ENCODE results near the gene SPATS2. TPM values are rescaled to one million over a fixed set of nuclear protein-coding genes. Genes with fewer than 3 reads are reported as not detected.

Gene SPATS2
- total and polyA plus RNA-seq, 2 donors from 2014 or later = 10.0 to 23.7 TPM

DNA sequence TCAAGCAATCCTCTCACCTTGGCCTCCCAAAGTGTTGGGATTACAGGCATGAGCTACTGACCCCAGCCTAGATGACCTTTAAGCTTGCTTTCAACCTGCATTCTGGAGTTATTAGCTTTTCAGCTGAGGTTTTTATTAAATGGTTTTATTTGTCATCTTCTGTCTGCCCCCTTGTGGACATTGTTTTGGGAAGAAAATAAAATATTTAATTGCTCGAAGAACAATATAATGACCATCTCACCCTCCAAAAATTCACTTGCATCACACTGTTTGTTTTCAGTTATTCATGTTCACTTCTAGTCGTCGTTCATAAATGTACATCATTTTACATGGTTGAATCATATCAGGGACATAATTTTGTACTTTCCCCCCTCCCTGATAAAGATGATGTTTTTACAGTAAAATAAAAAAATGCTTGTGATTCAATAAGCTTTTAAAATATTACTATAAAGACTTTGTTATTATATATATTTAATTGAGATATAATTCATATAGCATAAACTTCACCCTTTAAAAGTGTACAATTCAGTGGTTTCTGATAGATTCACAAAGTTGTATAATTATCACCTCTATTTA is 10.1 kb upstream of the SPATS2 start:
- TF ChIP-seq, protein P1, sequence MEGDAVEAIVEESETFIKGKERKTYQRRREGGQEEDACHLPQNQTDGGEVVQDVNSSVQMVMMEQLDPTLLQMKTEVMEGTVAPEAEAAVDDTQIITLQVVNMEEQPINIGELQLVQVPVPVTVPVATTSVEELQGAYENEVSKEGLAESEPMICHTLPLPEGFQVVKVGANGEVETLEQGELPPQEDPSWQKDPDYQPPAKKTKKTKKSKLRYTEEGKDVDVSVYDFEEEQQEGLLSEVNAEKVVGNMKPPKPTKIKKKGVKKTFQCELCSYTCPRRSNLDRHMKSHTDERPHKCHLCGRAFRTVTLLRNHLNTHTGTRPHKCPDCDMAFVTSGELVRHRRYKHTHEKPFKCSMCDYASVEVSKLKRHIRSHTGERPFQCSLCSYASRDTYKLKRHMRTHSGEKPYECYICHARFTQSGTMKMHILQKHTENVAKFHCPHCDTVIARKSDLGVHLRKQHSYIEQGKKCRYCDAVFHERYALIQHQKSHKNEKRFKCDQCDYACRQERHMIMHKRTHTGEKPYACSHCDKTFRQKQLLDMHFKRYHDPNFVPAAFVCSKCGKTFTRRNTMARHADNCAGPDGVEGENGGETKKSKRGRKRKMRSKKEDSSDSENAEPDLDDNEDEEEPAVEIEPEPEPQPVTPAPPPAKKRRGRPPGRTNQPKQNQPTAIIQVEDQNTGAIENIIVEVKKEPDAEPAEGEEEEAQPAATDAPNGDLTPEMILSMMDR (IDR thresholded peaks at IDR 0.05; ENCODE audit: borderline replicate concordance, extremely low read depth, insufficient read depth) = peak; percentile 33
- Histone ChIP-seq H3K4me1 (ENCODE audit: control insufficient read depth in 2 of 3, insufficient read depth in 2 of 3, low read depth in 1 of 3, low read length in 3 of 3) (no peaks in the 10 kb centered on the region), H3K27me3 (ENCODE audit: control insufficient read depth, insufficient read depth, low read length) (no peaks in the 10 kb centered on the region), H3K9me3 (ENCODE audit: control insufficient read depth in 2 of 3, insufficient read depth in 1 of 3, low read length in 3 of 3) (no peaks in the 10 kb centered on the region), H3K4me3 (ENCODE audit: low read length in 3 of 3) (no peak overlapping the region), H3K9ac (ENCODE audit: low read length in 3 of 3) (no peak overlapping the region), H3K36me3 (ENCODE audit: control insufficient read depth in 2 of 3, insufficient read depth in 3 of 3, low read length in 3 of 3) (no peaks in the 10 kb centered on the region), H3K27ac (ENCODE audit: low read depth in 2 of 2, low read length in 2 of 2) (no peak overlapping the region)
- intact Hi-C loops (cut with DNase I) = loop anchor here (5.0 kb wide), 1 partner anchor 155 kb away; no protein-coding TSS in a partner anchor
- FAIRE-seq = no peak
- peak in 1 of 5 donors; percentile 73 for DNase-seq

DNA sequence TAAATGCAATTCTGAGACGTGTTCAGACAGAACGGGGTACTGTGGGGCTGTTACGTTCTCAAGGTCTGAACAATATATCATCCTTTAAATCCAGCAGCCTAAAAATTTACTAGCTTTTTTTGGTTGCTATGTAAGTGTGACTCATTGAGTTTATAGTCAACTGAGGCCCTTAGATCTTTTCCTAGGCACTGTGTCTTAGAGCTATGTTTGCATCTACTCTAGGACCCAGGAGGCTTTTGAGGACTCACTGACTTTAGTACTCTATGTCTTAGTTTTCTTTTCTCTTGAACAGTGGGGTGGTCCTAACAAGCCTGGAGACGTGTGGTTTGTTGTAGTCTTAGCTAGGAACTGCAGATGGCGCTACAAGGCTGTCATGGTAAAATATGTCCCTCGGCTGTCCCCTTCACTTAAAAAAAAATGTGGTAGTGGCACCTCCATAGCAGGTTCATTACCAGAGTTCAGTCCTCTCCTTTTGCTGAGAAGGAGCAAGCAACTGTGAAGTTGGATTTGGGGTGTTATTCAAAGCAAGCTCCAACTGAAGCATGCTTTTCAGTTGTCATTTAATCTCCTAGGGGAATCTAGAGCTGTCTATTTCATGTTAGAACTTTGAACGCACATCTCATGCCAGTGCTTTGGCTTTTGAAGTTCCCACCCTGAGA is 8.7 kb upstream of the SPATS2 start:
- Histone ChIP-seq H3K9ac (ENCODE audit: low read length in 3 of 3) (no peak overlapping the region), H3K4me1 (ENCODE audit: control insufficient read depth in 2 of 3, insufficient read depth in 2 of 3, low read depth in 1 of 3, low read length in 3 of 3) (no peaks in the 10 kb centered on the region), H3K36me3 (ENCODE audit: control insufficient read depth in 2 of 3, insufficient read depth in 3 of 3, low read length in 3 of 3) (no peaks in the 10 kb centered on the region), H3K4me3 (ENCODE audit: low read length in 3 of 3) (no peak overlapping the region), H3K27ac (ENCODE audit: low read depth in 2 of 2, low read length in 2 of 2) (no peak overlapping the region), H3K27me3 (ENCODE audit: control insufficient read depth, insufficient read depth, low read length) (no peaks in the 10 kb centered on the region), H3K9me3 (ENCODE audit: control insufficient read depth in 2 of 3, insufficient read depth in 1 of 3, low read length in 3 of 3) (no peaks in the 10 kb centered on the region)
- TF ChIP-seq, protein P1 (IDR thresholded peaks at IDR 0.05; ENCODE audit: borderline replicate concordance, extremely low read depth, insufficient read depth) = peak; percentile 85
- FAIRE-seq (no peak), DNase-seq (peak in 3 of 5 donors; percentile 73 to 91 (median 89))
- intact Hi-C loops (cut with DNase I) = loop anchor here (5.0 kb wide), 1 partner anchor 154 kb away; no protein-coding TSS in a partner anchor

DNA sequence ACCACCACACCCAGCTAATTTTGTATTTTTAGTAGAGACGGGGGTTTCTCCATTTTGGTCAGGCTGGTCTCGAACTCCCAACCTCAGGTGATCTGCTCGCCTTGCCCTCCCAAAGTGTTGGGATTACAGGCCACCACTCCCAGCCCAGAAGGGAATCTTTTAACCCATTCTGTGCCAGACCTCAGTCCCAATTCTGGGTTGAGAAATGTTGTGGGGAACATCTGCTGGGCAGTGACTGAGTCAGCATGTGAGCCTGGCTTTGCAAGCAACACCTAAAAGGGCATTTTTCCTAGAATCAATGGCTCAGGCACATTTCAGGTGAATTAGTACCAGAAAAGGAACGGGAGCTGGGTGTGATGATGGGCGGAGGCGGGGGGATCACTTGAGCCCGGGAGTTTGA is 7.6 kb upstream of the SPATS2 start:
- no peaks in the 10 kb centered on the region for H3K27me3 ChIP-seq (ENCODE audit: control insufficient read depth, insufficient read depth, low read length)
- no peak for DNase-seq
- H3K4me1 ChIP-seq (ENCODE audit: control insufficient read depth in 2 of 3, insufficient read depth in 2 of 3, low read depth in 1 of 3, low read length in 3 of 3) = no peaks in the 10 kb centered on the region
- H3K9me3 ChIP-seq (ENCODE audit: control insufficient read depth in 2 of 3, insufficient read depth in 1 of 3, low read length in 3 of 3) = no peaks in the 10 kb centered on the region
- TF ChIP-seq, protein P1 (IDR thresholded peaks at IDR 0.05; ENCODE audit: borderline replicate concordance, extremely low read depth, insufficient read depth) = no peak
- FAIRE-seq = no peak
- no peak overlapping the region for H3K27ac ChIP-seq (ENCODE audit: low read depth in 2 of 2, low read length in 2 of 2)
- no peaks in the 10 kb centered on the region for H3K36me3 ChIP-seq (ENCODE audit: control insufficient read depth in 2 of 3, insufficient read depth in 3 of 3, low read length in 3 of 3)
- intact Hi-C loops (cut with DNase I) = loop anchor here (5.0 kb wide), 1 partner anchor 153 kb away; no protein-coding TSS in a partner anchor
- H3K9ac ChIP-seq (ENCODE audit: low read length in 3 of 3) = no peak overlapping the region
- H3K4me3 ChIP-seq (ENCODE audit: low read length in 3 of 3) = no peak overlapping the region

Measured in kidney (tissue), 14 donors.